Naive B cell (primary cell): Measurements from ENCODE around the gene TMSB4X. TPM values are rescaled to one million over a fixed set of nuclear protein-coding genes. Genes with fewer than 3 reads are reported as not detected.

Experiments
- polyA plus RNA-seq, 6 donors: library from polyadenylated mRNA; unstranded; fragments of 300-500 nt; fragmentation: Illumina TruSeq; gene quantifications; one replicate each; pipeline ENCODE4 v1.2.3, GENCODE V29; 2021; ENCODE audit warnings: low read depth in 6 of 6

Gene TMSB4X
- polyA plus RNA-seq, 6 donors from 2014 or later, result 18,491 to 24,142 (median 22,031) TPM

Other genes starting within 250 kb of the TMSB4X start
- 100 to 1,000 TPM in 1 of 6 donors, 10 to 100 TPM in 5; 59.7 to 133 (median 62.8) TPM for gene PRPS2, start 183.7 kb upstream of the TMSB4X start, polyA plus RNA-seq
- gene TLR7, start 108.0 kb upstream of the TMSB4X start, polyA plus RNA-seq, result 10 to 100 TPM in 5 of 6 donors, 1 to 10 TPM in 1; 7.4 to 50.2 (median 30.3) TPM
- gene TLR8, start 68.5 kb upstream of the TMSB4X start, polyA plus RNA-seq, result under 1 TPM in 5 of 6 donors, not detected in 1; 0.07 to 0.13 (median 0.12) TPM
- not detected for gene FAM9C, start 69.5 kb downstream of the TMSB4X start, polyA plus RNA-seq